GM19238 (cell line): Measurements from ENCODE around the gene IRF3.
"Not testable (repeated sequence)": the region's sequence is repeated elsewhere in the genome, so short reads cannot be mapped to it uniquely, and the experiment has no call there.

Experiments used
- DNase-seq: peaks from one replicate; pipeline ENCODE4 v3.0.0; 2011; ENCODE audit warnings: low spot score; ENCODE audit not compliant: insufficient read length

IRF3 gene

DNA sequence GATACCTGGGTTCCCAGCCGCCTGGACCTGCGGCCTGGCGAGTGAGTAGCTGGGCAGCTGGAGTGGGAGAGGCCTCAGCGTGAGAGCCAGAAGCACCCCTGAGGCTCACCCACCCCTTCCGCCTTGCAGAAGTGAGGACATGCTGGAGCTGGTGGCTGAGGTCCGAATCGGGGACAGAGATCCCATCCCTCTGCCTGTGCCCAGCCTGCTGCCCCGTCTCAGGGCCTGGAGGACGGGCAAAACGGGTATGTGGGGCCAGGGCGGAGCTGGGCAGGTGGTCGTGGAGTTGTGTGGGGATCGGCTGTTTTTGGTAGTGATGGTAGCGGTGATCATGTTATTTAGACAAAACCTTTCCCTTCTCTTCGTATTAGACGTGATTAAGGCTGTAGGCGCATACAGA lies 19.1 kb downstream of the IRF3 start:
- DNase-seq = no peak

DNA sequence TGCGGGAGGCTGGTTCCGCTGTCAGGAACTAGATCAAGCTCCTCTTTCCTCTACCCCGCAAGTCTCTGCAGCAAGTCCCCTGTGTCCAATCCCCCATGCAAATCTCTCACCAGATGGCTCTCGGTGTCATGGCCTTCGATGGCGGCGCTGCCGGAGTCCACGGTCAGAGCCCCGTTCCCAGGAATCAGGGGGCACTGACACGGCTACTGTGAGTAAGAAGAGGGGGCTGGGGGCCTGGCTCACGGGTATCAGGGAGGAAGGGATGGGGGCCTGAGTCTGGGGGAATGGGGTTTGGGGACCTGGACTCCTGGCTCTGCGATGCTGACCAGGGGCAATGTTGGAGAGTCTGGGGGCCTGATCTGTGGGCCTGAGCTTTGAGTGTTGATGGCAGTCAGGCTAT lies 19.7 kb downstream of the IRF3 start:
- no peak for DNase-seq

DNA sequence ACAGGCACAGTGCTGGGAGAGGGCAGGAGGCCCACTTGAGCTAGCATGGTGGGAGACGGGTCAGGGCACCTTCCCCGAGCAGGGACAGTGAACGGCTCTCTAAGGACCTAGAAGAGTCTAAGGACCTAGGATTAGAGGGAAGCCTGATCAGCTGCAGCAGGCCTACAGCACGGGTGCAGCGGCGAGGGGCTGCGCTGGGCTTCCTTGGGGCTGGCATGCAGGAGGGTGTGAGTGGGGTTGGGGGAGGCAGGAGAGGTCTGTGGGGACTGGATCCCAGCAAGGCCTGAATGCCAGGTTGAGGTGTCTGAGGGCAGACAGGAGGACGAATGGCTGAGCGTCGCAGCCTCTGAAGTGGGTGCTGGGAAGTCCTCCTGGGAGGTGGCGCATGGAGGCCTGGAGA lies 20.1 kb downstream of the IRF3 start:
- no peak for DNase-seq

DNA sequence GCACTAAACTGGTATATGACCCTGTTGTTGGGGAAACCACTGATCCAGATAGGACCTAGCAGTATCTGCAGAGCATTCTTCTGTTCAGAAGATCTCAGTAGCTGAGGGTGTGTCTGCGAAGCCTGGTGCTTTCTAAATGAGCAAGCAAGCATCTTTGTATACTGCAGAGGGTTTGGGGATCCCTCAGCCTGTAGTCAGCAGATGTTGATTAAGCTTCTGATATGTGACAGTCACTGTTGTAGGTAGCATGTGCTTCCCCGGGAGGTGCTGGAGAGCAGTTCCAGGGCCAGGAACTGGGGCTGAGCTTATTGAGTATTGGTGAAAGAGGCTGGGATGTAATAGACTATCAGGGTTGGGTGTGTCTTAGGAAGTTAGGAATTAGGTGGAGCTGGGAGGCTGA lies 22.2 kb downstream of the IRF3 start:
- DNase-seq = no peak

DNA sequence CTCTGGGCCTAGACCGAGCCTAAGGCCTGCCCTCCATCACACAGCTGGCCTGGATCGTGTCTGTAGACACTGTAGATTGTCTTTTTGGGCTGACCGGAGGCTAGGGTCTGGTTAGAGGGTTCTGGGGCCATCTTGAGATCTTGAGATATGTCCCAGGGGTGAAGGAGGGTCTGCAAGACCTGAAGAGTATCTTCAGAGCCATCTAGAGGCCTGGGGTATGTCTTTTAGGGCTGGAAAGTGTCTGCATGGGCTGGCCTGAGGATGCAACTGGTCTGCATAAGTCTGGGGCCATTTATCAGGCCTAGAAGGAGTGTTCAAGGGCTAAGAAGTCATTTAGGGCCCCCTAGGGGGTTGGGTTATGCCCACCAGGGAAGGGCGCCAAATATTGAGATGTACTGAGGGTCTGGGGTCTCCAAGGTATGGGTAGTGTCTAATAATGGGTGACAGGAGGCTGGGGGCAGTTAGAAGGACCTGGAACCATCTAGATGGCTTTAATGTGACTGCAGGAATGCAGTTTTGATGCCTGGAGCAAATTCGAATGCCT lies 23.1 kb downstream of the IRF3 start:
- DNase-seq = no peak

DNA sequence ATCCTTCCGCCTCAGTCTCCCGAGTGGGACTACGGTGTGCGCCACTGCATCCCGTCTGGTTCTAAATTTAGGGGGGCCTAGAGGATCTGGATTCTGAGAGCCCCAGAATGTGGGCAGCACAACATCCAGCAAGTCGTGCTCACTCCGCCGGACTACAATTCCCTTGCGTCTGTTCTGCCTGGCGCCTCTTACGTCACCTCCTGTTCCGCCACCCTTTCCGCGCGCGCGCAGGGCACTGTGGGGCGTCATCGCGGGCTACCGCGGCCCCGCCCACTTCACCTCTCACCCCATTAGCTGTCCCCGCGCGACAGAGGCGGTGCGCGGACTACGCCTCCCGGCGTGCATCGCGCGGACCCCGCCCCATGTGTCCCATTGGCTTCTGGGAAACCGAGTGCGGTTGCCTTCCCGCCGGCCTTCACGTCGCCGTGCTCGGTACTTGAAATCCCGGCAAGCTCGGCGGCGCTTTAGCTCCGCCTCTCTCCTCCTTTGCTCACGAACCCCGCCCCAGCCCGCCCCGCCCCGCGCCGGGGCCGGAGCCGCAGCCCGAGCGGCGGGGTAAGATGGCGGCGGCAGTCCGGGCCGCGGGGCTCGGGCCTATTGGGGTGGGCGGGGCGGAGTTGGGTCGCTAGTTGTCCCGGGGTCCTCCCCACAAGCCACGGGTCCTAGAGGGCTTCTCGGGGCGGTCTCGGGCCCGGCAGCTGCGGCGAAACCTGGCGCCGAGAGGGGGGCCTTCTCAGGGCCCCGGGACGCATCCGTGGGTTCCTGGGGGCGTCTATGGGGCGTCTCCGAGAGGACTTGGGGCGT lies 23.8 kb downstream of the IRF3 start, which contains the start of gene SCAF1:
SCAF1 (plus strand) TSS at position 522 of the 804 bp plus-strand sequence. CDS start 2,818 bp downstream, outside the sequence.
- peak; percentile 97 for DNase-seq

DNA sequence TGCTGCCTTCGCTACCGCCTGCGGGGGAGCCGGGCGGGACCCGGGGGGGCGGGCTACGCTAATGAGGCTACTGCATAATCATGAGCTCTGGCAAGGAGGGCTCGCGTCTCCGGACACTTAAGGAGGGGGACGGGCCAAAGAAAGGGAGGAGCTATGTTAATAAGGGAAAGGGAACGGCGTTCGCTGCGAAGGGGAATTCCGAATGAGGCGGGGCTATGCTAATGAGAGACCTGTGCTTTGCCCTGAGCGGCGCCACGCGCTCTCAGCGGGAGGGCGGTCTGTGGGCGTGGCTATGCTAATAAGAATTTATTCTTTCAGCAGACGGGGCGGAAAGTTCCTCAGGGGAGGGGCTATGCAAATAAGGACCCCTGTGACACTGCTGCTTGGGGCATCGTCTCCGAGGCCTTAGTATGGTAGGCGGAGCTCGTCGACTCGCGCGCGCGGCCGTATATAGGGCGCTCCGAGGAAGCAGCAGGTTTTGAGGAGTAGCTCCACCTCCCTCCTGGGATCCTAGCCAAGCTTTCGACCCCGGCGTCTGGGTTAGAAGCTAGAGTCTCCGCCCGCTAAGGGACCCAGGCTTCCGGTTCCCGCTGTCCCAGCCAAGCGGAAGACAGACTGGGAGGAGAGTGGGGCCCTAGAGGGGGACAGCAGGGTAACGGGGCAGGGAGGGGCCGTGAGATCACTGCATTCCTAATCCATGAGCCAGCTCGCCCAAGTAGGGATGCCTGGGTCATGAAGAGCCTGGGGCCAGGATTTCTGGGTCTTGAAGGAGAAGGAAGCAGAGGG lies 25.4 kb downstream of the IRF3 start, which contains the start of gene RRAS:
RRAS (minus strand) TSS at position 31 of the 786 bp plus-strand sequence. CDS start 45 bp downstream, outside the sequence.
- peak; percentile 92 for DNase-seq

DNA sequence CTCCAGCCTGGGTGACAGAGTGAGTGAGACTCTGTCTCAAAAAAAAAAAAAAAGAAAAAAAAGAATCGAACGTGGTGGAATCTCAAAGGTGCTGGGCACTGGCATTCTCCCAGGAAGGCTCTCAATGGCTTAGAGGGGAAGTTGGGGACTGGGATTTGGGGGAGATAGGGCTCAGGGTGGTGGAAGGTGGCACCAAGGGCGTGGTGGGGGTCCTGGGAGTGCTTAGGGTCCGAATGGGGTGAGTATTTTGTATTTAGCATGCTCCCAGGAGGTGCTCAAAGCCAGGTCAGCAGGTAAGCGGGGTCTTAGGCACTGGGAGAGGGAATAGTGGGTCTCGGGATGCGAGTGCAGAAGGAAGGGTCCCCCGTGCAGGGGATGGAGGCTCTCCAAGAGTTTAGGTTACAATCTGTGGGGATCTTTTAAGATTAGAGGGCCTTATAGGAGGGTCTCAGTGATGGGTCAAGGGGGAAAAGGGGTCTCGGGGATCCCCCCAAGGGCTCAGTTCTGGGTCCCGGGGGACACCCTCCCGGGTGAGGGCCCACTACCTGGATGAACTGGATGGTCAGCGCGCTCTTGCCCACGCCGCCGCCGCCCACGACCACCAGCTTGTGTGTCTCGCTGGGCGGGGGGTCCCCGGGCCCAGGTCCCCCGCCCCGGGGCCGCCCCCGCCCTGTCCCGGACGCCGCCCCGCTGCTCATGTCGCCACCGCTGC lies 26.1 kb downstream of the IRF3 start:
- DNase-seq = no peak

DNA sequence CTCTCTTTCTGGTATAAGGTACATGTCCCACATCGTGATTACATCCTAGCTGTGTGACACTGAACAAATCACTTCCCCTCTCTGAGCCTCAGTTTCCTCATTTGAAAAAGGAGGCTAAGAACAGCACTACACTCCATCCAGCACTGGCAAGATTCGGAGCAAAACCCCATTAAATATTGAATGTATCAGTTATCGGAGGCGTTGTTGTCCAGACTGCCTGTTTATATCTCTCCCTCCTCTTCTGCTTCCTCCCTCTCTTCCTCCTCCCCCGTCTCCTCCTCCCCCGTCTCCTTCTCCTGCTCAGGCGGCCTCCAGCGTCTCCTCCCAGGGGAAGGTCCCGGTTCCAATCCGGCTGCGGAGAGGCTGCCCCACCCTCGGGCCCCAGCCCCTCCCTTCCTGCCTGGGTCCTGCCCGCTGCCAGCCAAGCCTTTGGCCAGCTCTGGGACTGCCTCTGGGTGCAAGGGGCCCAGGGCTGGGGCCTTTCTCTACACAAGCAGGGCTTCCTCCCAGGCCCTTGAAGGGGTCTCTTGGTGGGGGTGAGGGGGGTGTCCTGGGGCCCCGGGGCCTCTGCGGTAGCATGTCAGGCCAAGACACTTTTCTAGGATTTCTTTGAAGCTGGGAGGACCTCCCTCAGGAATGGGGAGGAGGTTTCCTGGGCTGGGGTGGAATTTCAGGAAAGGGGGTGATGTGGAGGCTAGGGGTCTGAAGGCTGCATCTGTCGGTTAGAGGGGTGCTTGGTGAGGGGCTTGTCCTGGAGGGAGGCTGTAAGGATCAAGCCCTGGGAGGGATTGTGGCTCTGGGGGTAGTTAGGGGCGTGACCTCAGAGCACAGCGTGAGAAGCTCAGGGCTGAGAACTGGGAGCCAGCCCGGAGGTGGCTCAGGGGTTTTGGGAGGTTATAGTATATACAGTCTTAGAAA lies 27.6 kb downstream of the IRF3 start:
- no peak for DNase-seq

DNA sequence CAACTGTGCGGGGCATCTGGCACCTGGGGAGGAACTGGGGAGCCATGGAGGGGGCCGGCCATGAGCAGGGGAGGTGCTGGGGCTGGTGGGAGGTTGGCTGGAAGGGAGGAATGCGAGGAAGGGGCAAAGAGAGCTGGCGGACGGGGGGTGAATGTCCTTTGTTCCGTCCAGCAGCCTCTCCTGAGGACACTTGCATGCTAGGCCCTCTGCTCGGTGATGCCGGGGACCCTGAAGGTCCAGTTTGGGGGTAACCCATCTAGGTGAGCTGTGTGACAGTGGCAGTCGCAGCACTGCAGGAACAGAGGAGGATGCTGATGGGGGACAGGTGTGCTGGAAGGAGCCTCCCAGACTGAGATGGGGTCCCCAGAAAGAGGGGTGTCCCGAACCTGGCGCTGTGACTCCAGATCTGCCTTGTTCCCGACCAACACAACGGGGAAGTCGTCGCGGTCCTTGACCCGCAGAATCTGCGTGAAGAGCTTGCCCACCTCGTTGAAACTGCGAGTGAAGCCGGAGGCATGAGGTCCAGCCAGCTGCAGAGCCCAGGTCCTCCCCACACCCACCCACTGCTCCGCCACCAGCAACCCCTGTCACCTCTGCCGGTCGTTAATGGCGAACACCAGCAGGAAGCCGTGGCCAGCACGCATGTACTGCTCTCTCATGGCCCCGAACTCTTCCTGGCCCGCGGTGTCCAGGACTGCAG lies 29.3 kb downstream of the IRF3 start:
- no peak for DNase-seq

DNA sequence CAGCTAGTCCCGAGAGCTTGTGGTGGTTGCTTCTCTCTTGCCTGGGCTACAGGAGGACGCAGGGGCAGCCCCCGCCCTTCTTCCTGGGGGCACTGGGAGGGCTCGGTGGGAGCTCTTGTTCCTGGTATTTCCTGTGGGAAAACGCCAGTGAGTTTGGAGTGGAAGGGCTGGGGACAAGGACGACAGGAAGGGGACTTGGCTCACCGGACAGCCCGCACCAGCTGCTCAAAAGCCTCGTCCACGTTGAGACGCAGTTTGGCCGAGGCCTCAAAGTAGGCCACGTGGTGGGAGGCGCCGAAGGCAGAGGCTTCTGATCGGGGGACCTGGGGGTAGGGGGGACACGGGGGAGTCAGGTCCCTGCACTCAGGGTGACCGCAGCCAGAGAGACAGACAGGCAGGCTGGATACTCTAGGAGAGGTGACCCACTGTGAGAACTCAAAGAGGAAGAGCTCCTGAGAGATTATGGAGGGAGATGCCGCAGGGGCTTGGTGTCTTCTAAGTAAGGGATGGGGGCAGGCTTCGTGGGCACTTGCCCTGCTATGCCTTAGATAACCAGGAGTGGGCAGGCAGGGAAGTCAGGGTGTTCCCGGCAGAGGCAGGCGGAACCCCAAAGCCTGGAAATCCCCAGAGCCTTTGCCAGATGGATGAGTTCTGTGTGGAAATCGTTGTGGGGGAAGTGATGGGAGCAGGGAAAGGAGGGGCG lies 30.0 kb downstream of the IRF3 start:
- no peak for DNase-seq

DNA sequence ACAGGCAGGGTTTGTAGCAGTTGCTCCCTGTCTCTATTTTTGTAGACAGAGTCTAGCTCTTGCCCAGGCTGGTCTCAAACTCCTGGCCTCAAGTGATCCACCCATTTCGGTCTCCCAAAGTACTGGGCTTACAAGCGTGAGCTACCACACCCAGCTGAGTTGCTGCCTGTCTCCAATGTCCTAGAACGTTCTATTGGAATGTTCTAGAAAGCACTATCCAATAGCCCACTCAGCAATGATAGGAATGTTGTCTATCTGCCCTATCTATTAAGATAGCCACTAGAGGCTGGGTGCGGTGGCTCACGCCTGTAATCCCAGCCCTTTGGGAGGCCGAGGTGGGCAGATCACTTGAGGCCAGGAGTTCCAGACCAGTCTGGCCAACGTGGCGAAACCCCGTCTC lies 32.4 kb downstream of the IRF3 start:
- not testable (repeated sequence) for DNase-seq

DNA sequence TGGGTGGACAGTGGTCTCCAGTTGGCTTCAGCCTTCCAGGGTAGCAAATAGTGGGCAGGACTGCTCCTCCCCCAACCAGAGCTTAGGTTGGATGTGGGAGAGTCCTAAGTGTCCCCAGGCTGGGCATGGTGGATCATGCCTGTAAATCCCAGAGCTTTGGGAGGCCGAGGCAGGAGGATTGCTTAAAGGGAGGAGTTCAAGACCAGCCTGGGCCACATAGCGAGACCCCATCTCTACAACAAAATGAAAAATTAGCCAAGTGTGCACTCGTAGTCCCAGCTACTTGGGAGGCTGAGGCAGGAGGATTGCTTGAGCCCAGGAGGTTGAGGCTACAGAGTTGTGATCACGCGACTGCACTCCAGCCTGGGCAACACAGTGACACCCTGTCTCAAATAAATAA lies 33.1 kb downstream of the IRF3 start:
- DNase-seq = no peak

DNA sequence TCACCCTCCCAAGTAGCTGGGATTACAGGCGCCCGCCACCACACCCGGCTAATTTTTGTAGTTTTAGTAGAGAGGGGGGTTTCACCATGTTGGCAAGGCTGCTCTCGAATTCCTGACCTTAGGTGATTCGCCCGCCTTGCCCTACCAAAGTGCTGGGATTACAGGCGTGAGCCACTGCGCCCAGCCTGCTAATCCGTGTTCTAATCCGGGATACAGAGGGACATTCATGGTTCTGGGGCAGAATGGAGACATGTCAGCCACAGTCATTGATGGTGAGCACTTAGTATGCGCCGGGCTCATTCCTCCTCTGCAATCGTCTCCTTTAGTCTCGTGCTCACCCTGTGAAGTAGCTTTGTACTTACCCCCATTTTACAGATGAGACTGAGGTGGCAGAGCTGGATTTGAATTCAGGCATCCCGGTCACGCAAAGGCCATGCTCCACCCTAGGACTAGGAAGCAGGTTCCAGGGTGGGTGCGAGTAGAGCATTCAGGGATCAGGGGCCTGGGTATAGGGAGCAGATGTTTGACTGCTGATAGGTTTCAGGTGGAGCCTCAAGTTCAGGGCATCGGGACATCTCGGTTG lies 34.0 kb downstream of the IRF3 start:
- DNase-seq = no peak

DNA sequence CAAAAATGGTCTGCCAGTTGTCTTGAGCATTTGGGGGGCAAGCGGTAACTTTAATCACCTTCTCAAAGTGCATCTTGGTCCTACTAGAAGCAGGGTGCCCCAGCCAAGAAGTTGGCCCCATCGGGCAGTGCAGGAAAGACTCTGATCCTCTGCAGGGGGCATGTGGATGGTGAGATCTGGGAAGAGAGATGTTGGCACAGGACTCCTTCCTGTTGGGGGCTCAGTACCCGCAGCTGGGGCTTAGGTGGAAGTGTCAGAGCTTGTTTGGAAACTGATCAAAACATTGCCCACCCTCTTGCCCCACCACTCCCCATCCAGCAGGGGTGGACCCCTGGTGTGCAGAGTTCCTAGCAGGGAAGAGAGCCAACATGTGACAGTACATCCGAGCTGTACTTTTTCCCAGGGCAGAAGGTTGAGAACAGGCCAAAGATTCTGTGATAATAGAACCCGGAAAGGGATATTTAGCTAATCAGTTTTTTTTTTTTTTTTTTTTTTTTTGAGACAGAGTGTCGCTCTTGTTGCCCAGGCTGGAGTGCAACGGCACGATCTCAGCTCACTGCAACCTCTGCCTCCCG lies 34.6 kb downstream of the IRF3 start:
- DNase-seq = no peak

DNA sequence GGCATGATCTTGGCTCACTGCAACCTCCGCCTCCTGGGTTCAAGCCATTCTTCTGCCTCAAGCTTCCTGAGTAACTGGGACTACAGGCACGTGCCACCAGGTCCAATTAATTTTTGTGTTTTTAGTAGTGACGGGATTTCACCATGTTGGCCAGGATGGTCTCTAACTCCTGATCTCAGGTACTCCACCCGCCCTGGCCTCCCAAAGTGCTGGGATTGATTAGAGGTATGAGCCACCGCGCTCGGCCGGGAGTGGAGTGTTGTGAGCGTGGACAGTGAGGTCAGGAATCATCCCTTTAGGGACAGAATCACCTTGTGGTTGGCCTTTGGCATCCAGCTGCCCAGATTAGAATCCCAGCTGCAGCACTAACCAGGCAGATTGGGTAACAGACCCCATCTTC lies 36.0 kb downstream of the IRF3 start:
- no peak for DNase-seq

DNA sequence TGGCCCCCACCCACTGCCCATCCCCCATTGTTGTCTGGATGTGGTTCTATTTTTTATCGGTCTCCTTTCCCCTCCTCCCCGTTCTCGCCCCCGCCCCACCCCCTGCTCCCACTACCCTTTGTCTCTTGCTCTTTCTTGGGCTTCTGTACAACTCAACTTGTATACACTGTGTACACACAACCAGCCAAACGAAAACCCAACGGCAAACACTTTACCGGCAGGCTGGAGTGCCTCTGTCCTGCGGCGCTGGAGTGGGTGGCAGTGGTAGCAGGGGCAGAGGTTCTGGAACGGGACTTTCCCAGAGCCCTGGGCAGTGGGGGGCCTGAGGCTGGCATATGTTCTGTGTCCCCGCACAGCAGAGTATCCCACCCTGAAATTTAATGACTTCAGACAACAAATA lies 39.4 kb downstream of the IRF3 start:
- DNase-seq = no peak
